A673 (cell line): ENCODE results near the gene PTPA.

Source experiments
- CTCF ChIP-seq: fragments of 300-800, 200-600 bp; sonication (generic); conservative IDR thresholded peaks from 2 replicates; pipeline ENCODE4 v1.5.1; 2017; ENCODE audit warnings: low read depth, mild to moderate bottlenecking, antibody characterized with exemption, low read length, moderate library complexity, mixed read lengths
- EZH2 ChIP-seq: fragments of 200-600 bp; sonication (generic); IDR thresholded peaks from 2 replicates; pipeline ENCODE4 v1.6.1; 2017; ENCODE audit warnings: borderline replicate concordance, low read depth, mild to moderate bottlenecking, mixed read lengths, antibody characterized with exemption, low read length; ENCODE audit not compliant: poor library complexity, severe bottlenecking

DNA sequence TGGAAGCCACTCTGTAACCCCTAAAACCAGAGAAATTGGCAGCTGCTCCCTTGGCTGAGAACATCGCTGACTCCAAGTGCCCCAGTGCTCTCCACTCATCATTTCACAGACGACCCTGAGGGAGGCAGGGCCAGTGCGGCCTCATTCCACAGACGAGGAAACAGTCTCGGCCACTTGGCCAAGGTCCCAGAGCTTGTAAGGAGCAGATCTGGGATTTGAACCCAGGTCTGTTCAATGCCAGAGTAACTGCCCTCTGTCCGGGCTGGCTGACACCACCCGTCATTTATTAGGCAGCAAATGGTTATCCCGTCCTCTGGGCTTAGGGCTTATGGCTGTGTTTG is 86.7 kb downstream of the PTPA start:
- no peak for TF ChIP-seq CTCF
- TF ChIP-seq EZH2, result no peak
